HepG2 (cell line): ENCODE data around the gene CACNA1G. TPM values are rescaled to one million over a fixed set of nuclear protein-coding genes. Genes with fewer than 3 reads are reported as not detected.

Experiments used
- CCAR2 ChIP-seq: fragments of 200-400 bp; formaldehyde crosslinking; optimal IDR thresholded peaks from 2 replicates; pipeline ENCODE3; 2018; ENCODE audit warnings: low read depth, mild to moderate bottlenecking, low read length, moderate library complexity
- EED ChIP-seq: sonication (generic); formaldehyde crosslinking; IDR thresholded peaks from 2 replicates; pipeline ENCODE4 v1.5.0; 2020; ENCODE audit warnings: mild to moderate bottlenecking, missing genetic modification reagents
- ETV6 ChIP-seq: sonication (generic); formaldehyde crosslinking; conservative IDR thresholded peaks from 2 replicates; pipeline ENCODE4 v1.4.0; 2020; ENCODE audit warnings: missing genetic modification reagents
- FOXO4 ChIP-seq: sonication (generic); formaldehyde crosslinking; conservative IDR thresholded peaks from 2 replicates; pipeline ENCODE4 v1.8.1; 2023; ENCODE audit warnings: missing genetic modification reagents
- KMT2A ChIP-seq: sonication (generic); formaldehyde crosslinking; IDR thresholded peaks from 2 replicates; pipeline ENCODE4 v1.4.0; 2020; ENCODE audit warnings: missing genetic modification reagents
- MXD3 ChIP-seq: IDR thresholded peaks from 2 replicates; pipeline ENCODE4 v1.6.1; 2016; ENCODE audit warnings: mild to moderate bottlenecking, missing biosample characterization, missing genetic modification reagents
- NCOR1 ChIP-seq: fragments of 200-600 bp; sonication (generic); IDR thresholded peaks from 2 replicates; pipeline ENCODE4 v1.7.0; 2017; ENCODE audit warnings: antibody characterized with exemption, low read length, borderline replicate concordance
- NFKBIZ ChIP-seq: IDR thresholded peaks from 2 replicates; pipeline ENCODE4 v1.6.1; 2018; ENCODE audit warnings: missing genetic modification reagents, missing compliant biosample characterization
- PCBP1 ChIP-seq: fragments of 200-400 bp; formaldehyde crosslinking; IDR thresholded peaks from 2 replicates; pipeline ENCODE4 v1.6.1; 2017; ENCODE audit warnings: mild to moderate bottlenecking, low read depth, low read length, borderline replicate concordance
- RORA ChIP-seq: sonication (generic); formaldehyde crosslinking; IDR thresholded peaks from 2 replicates; pipeline ENCODE4 v1.5.0; 2020; ENCODE audit warnings: mild to moderate bottlenecking, missing genetic modification reagents, moderate library complexity
- STAG1 ChIP-seq: sonication (generic); formaldehyde crosslinking; IDR thresholded peaks from 2 replicates; pipeline ENCODE4 v1.4.0; 2020; ENCODE audit warnings: missing genetic modification reagents
- TRIM22 ChIP-seq: fragments of 450-650 bp; IDR thresholded peaks from 2 replicates; pipeline ENCODE4 v1.6.1; 2017
- ZNF296 ChIP-seq: sonication (generic); formaldehyde crosslinking; conservative IDR thresholded peaks from 2 replicates; pipeline ENCODE4 v1.5.0; 2020; ENCODE audit warnings: mild to moderate bottlenecking, missing genetic modification reagents
- ZNF607 ChIP-seq: sonication (generic); formaldehyde crosslinking; IDR thresholded peaks from 2 replicates; pipeline ENCODE4 v1.5.1; 2020; ENCODE audit warnings: missing genetic modification reagents, mild to moderate bottlenecking, borderline replicate concordance
- ZNF615 ChIP-seq: sonication (generic); formaldehyde crosslinking; IDR thresholded peaks from 2 replicates; pipeline ENCODE4 v1.5.0; 2020; ENCODE audit warnings: mild to moderate bottlenecking, missing genetic modification reagents, borderline replicate concordance
- ZNF687 ChIP-seq: sonication (generic); formaldehyde crosslinking; IDR thresholded peaks from 2 replicates; pipeline ENCODE4 v1.5.1; 2020; ENCODE audit warnings: mild to moderate bottlenecking, missing genetic modification reagents, moderate library complexity
- ZNF761 ChIP-seq: sonication (generic); formaldehyde crosslinking; conservative IDR thresholded peaks from 2 replicates; pipeline ENCODE4 v1.4.0; 2020; ENCODE audit warnings: mild to moderate bottlenecking, missing genetic modification reagents
- ZNF775 ChIP-seq: sonication (generic); formaldehyde crosslinking; IDR thresholded peaks from 2 replicates; pipeline ENCODE4 v1.4.0; 2020; ENCODE audit warnings: missing genetic modification reagents, mild to moderate bottlenecking, moderate library complexity, borderline replicate concordance
- ZNF781 ChIP-seq: sonication (generic); formaldehyde crosslinking; IDR thresholded peaks from 2 replicates; pipeline ENCODE4 v1.5.1; 2020; ENCODE audit warnings: borderline replicate concordance, mild to moderate bottlenecking, missing genetic modification reagents; ENCODE audit errors: not compliant biosample characterization
- ZNF841 ChIP-seq: sonication (generic); formaldehyde crosslinking; IDR thresholded peaks from 2 replicates; pipeline ENCODE4 v1.8.1; 2023; ENCODE audit warnings: missing genetic modification reagents, borderline replicate concordance
- polyA plus RNA-seq, 8 experiments: library from polyadenylated mRNA; depleted of rRNA in 3 of 8; stranded (reverse) in 7 of 8; unstranded in 1 of 8; fragments of >200 nt; fragmentation: Illumina TruSeq in 4 of 8; extraction: Trizol in 4 of 8; gene quantifications; 2 replicates each; pipeline versions ENCODE4 v1.2.1 to v1.2.3, GENCODE V29; 2011 to 2016; ENCODE audit warnings: low read depth in 4 of 8, missing spikeins in 1 of 8, mixed read lengths in 1 of 8; ENCODE audit not compliant: insufficient read depth in 1 of 8
- total RNA-seq, 5 experiments: library from RNA; depleted of rRNA; stranded (reverse); fragments of >200 nt; fragmentation: Illumina TruSeq; extraction: Trizol; gene quantifications; 2 replicates each; pipeline ENCODE4 v1.2.3, GENCODE V29; 2016; ENCODE audit warnings: low read depth in 1 of 5

The CACNA1G gene
- total and polyA plus RNA-seq, 2 of the 13 experiments (the other 11 are each of a cell fraction or from before 2014, with no cell fraction given): 0.02 TPM; not detected in 1

- TF ChIP-seq RORA (CRISPR knock-in tag) (no peak), NCOR1 (no peak), STAG1 (CRISPR knock-in tag) (no peak), ZNF775 (CRISPR knock-in tag) (0 out of 2 replicates have a peak, but pooled peaks have one; percentile 40), CCAR2 (no peak), FOXO4 (no peak), ETV6 (no peak), EED (CRISPR knock-in tag) (no peak), ZNF296 (no peak), PCBP1 (no peak), ZNF687 (CRISPR knock-in tag) (peak; percentile 55; the same call in 1 of the 2 replicates), NFKBIZ (CRISPR knock-in tag) (no peak), ZNF615 (CRISPR knock-in tag) (no peak), TRIM22 (no peak), ZNF781 (CRISPR knock-in tag) (peak; percentile 29), KMT2A (CRISPR knock-in tag) (0 out of 2 replicates have a peak, but pooled peaks have one; percentile 9), ZNF607 (CRISPR knock-in tag) (no peak), ZNF841 (no peak), MXD3 (CRISPR knock-in tag) (no peak; the same call in 1 of the 2 replicates), ZNF761 (CRISPR knock-in tag) (no peak)
These were observed 42.8 kb upstream of the CACNA1G start (continued) for GRCh38 chr17:50517504-50518383.
